ENCODE data around the gene QRICH1.
A peak's percentile ranks its signal among the peaks of the same experiment; 100 is the strongest.

Gene QRICH1

DNA sequence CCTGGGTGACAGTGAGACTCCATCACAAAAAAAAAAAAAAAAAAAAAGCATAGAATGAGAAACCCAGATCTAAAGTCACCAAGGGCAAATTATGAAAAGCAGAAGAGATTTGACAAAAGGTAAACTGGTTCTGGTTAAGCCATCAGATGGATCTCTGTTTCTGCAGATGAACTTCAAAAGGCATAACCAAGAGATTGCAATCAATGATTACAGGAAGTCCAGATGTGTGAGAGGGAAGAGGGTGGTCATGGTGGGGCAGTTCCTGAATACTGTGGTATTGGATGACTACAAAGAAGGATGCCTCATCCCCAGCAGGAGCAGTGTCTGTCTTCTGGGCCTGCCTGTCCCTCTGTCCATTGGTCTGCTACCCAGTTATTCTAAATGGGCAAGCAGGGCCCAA lies 100.0 kb downstream of the QRICH1 start:
- no peak for DNase-seq

DNA sequence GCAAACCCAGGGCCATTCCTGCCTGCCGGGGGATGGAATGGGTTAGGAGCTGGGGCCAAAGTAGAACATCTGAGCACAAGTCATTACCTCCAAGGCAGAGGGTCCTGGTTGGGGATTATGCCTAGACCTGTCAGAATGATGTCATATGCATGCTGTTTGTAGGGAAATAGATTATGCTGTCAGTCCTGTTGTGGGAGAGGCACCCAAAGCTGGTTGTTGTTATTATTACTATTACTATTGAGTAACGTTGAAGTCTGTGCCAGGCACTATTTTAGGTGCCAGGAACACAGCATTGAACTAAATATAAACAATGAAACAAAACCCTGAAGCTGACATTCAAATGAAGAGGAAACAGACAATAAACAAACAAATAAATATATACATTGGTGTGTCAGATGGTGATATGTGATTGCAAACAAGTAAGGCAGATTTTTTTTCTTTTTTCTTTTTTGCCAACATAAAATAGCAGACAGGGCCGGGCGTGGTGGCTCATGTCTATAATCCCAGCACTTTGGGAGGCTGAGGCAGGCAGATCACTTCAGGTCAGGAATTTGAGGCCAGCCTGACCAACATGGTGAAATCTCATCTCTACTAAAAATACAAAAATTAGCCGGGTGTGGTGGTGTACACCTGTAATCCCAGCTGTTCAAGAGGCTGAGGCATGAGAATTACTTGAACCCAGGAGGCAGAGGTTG lies 101.9 kb downstream of the QRICH1 start:
- no peak for DNase-seq

DNA sequence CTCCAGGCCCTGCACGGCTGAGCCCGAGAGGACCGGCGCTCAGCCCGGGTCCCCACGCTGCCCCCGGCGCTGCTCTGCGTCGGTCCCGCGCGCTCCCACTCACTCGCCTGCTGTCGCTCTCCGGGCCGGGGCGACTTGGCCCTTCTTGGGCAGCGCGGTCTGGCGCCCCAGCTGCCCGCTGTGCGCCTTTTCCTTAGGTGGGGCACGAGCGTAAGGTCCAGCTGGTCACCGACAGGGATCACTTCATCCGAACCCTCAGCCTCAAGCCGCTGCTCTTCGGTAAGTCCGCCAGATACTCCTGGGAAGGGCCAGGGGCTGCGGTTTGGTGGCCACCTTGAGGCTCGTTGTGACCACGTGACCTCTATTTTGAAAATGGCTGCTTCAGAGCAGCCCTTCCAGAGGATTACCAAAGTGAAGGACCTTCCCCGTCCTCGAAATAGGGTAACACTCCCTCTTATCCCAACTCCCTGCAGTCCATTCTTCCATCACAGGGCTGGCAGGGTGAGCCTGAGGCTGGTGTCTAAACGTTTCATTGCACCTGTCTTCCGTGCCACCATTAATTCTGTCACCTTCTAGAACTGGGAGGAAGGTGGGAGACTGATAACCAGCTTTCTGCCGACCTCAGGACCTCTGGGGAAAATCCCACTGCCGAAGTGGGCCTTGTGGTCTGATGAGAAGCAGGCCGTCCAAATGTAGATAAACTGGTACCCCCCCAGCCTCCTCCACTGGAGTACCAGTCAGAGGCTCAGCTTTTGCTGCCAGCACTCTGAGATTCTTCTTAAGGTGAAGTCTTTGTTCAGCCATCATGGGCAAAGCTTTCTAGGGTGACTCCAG lies 103.0 kb downstream of the QRICH1 start:
- peak; percentile 23 for DNase-seq

DNA sequence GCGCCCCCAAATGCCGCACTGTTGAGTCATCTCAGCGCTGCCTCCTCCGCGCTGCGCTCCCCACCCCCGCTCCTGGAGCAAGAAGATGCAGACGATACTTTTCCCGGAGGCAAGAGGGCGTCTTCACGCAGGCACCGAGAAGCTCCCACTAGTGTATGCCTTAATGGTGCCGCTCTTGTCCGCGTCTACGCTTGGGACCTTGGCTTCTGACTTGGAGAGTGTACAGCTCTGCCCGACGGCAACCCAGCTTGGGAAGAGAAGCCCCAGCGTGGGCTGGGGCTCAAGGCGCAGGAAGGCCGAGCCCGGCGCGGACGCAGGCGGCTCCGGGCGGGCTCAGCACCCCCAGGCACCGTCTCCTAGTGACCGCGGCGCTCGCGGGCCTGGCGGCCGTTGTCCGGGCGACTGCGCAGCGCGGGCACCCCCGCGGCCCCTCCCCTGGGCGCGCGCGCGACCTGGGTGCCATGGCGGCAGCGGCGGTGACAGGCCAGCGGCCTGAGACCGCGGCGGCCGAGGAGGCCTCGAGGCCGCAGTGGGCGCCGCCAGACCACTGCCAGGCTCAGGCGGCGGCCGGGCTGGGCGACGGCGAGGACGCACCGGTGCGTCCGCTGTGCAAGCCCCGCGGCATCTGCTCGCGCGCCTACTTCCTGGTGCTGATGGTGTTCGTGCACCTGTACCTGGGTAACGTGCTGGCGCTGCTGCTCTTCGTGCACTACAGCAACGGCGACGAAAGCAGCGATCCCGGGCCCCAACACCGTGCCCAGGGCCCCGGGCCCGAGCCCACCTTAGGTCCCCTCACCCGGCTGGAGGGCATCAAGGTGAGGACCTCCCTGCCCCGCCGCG lies 103.9 kb downstream of the QRICH1 start, which contains the start of gene P4HTM:
P4HTM (plus strand) TSS at position 446 of the 840 bp plus-strand sequence; CDS start at position 462, 16 bp downstream.
- DNase-seq, result peak; percentile 59

DNA sequence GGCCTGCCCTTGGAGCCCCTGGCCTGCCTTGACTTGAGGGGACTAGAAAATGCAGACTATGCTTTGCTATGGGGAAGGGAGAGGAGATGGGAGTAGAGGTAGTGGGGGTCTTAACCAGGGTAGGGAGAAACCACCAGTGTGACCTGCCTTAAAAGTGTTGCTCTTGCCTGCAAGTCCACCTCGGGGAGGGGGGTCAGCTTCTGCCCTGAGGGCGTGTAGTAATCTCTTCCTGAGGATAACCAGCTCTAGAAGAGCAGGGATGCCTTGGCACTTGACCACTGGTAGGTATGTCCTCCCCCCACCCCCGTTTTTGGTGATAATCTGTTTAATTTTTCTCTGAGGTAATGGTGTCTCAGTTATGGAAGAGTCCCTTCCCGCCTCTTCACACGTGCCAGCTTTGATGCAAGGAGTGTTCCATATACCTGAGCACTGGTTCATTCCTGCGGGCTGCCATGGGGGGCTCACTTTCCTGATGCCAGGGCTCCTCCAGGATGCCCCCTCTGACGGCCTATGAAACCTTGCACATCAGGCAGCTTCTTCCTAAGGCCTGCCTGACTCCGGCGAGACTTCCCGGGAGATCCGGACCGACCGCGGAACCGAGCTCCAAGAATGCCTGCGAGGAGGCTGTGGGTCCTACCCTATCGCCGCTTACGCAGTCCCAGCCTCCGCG lies 104.6 kb downstream of the QRICH1 start:
- no peak for DNase-seq

DNA sequence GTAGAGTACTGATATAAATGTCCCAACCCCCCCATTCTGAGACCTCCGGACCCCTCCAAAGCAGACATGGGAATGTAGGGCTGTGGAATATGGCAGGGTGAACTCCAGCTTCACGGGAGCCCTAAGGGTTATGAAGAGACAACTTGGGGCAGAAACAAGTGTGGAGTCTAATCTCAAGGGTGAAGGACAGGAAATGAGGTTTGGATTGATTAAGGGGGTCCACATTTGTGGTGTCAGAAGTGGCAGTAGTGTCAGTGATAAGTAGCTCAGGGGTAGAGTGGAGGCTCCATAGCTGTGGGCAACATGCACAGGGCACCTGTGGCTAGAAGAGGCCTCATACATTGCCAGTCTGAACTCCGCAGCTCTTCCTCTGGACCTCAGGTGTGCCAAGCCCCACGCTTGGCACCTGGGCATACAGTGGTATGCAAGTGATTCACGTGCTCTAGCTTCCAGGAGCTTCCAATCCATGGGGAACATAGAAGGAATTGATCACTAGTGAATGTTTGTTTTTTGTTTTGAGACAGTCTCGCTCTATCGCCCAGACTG lies 108.0 kb downstream of the QRICH1 start:
- no peak for DNase-seq

DNA sequence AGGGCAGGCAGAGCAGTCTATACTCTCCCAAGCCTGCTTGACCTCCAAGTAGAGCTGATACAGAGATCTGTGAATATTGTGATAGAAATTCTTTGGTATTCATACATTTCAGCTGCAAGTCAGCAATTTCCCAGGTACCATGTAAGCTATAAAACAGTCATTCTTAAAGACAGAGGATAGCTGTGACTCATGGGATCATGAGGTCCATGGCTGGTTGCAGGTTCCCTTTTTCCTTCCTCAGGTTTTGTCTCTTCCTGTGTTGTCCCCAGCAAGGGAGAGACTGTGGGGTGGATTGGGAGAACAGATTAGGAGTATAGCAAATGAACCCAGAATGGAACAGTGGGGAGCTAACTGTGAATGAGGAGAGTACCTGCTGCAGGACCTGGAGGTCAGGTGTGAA lies 109.2 kb downstream of the QRICH1 start:
- DNase-seq, result no peak

DNA sequence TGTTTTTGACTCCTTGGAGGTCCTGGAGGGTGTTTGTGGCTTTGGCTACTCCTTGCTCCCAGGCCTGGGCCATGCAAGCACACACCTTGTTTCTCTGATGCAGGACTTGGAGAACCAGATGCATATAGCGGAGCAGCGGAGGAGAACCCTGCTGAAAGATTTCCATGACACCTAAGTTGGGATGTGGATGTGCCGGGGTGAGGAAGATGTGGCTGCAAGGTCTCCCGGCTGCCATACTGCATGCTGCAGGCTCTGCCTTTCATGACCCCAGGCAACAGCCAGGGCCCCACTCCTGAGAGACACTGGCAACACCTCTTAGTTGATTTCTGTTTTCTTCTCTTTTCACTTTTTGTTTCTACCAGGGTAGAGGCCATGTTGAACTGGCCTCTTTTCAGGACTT lies 110.8 kb downstream of the QRICH1 start:
- no peak for DNase-seq

DNA sequence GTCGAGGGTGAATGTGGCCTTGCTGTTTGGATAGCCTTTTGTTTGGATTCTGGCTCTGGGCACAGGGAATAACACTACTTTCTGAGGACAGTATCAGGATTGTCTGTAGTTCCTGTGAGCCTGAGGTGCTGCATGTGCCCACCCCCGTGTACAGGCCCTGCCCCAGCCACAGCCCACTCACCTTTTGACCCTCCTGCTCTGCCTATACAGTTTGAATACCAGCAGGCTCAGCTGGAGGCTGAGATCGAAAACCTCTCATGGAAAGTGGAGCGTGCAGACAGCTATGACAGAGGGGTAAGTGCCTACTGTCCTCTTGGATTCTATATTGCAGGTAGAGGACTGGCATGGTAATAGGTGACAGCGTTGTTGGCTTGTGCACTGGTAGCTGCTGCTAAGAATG lies 111.2 kb downstream of the QRICH1 start:
- no peak for DNase-seq

DNA sequence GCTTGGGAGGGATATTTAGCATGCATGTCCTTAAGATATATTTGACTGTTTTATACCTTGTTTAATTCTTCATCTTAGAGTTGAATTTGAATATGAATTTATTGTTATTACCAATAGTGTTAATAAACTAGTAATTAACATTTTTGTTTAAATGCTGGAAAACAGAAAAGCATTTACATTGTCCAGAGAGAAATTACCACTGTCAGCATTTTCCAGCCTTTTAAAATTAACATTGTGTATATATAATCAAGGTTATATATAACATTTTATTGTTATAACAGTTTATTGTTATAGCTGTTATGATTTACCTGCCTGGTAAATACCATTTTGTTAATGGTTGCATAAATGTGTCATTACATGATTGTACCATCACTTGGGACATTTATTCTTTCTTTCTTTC lies 111.9 kb downstream of the QRICH1 start:
- DNase-seq, result no peak

DNA sequence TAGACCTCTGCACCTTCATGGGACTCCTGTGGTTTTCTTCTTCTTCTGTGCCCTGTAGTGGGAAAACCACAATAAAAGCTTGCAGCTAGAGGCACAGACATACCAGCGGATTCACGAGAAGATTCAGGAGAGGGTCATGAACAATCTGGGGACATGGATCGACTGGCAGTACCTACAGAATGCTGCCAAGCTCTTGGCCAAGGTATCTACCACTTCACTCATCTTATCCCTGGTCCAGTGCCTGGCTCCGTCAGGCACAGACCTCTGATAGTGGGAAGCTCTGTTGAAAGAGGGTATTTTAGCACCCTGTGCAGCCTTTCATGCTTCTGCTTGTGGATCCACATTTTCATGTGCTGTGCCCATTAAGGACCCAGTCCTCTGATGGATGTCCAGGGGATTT lies 113.6 kb downstream of the QRICH1 start:
- DNase-seq, result no peak

All from NCI-H1105 treated with DMSO at 0.1 percent for 48 hours (cell line).